Central memory CD8-positive, alpha-beta T cell (primary cell): ENCODE measurements around the gene TEDC2.
A peak's percentile ranks its signal among the peaks of the same experiment; 100 is the strongest.

Experiments used
- ATAC-seq: fragments of 150-1000 bp; cut with Tn5 transposase; replicated peaks from 2 replicates; pipeline ENCODE4 v1.10.0; 2022; ENCODE audit warnings: mild to moderate bottlenecking, moderate FRiP score, moderate number of reproducible peaks; ENCODE audit not compliant: poor library complexity, severe bottlenecking; ENCODE audit errors: extremely low read depth
- DNase-seq, 2 donors: peaks; one replicate each; pipeline ENCODE4 v3.0.0; 2021; ENCODE audit warnings: low spot score in 2 of 2
- H3K27ac Mint-ChIP-seq: one replicate; pipeline ENCODE4 v1.8.0; 2022; ENCODE audit warnings: low read depth, mild to moderate bottlenecking, moderate library complexity, mixed read lengths
- H3K27me3 Mint-ChIP-seq: one replicate; pipeline ENCODE4 v1.8.0; 2022; ENCODE audit warnings: mixed read lengths
- H3K36me3 Mint-ChIP-seq: one replicate; pipeline ENCODE4 v1.8.0; 2022; ENCODE audit warnings: mild to moderate bottlenecking, moderate library complexity, mixed read lengths; ENCODE audit not compliant: insufficient read depth
- H3K4me1 Mint-ChIP-seq: one replicate; pipeline ENCODE4 v1.8.0; 2022; ENCODE audit warnings: mixed read lengths
- H3K4me3 Mint-ChIP-seq: one replicate; pipeline ENCODE4 v1.8.0; 2022; ENCODE audit warnings: mild to moderate bottlenecking, moderate library complexity, mixed read lengths
- H3K9me3 Mint-ChIP-seq: one replicate; pipeline ENCODE4 v1.8.0; 2022; ENCODE audit warnings: mixed read lengths

Gene TEDC2

GRCh38 chr16:2512735-2513404 lies 53.0 kb downstream of the TEDC2 start:
- no peak for ATAC-seq
- Mint-ChIP-seq H3K36me3 (peaks cover 22% of the 10 kb centered on the region), H3K27ac (peak overlapping the region; percentile 96), H3K9me3 (no peaks in the 10 kb centered on the region), H3K27me3 (no peaks in the 10 kb centered on the region), H3K4me1 (peaks cover 52% of the 10 kb centered on the region), H3K4me3 (peak overlapping the region; percentile 87)
- no peak for DNase-seq

DNA sequence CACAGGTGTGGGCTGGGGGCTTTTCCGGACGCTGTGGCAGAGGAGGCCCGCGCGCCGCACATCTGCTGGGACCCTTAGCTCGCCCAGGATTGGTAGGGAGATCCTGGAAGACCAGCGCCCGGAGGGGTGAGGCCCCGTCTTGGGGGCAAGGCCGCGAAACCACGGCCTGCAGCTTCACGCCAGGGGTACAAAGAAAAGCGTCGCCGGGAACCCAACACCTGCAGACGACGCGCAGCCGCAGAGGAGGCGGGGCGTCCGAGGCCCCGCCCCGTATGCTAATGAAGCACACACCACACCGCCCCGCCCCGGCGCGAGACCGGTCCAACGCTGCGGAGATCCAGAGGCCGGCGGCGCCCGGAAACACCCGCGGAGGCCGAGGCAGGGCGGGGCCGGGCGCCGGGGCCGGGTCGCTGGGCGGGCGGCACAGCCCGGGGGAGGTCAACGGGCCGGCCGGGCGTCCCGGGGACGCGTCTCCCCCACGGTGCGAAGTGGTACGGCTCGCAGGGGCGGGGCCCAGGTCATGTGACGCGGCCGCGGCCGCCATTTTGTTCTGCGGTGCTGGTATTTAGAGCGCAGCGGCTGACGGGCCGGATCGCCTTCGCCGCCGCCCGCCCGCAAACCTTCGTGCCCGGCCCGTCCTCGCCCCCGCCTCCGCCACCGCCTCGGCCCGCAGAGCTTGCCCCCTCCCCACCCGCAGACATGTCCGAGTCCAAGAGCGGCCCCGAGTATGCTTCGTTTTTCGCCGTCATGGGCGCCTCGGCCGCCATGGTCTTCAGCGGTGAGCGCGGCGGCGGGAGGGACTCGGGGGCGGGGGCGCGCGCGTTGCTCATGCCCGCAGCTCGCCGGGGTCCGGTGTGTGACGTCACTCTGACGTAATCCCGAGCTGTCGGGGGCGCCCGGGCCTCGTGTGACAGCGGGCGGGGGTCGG lies 53.8 kb downstream of the TEDC2 start, which contains the start of gene ATP6V0C:
TSS of gene ATP6V0C (plus strand) at position 548 of the 928 bp plus-strand sequence. CDS start at position 700, 152 bp downstream.
- Mint-ChIP-seq H3K27ac (peak within 1 kb of the TSS; percentile 96), H3K4me1 (peaks cover 59% of the 10 kb centered on the region), H3K36me3 (peaks cover 22% of the 10 kb centered on the region), H3K4me3 (peak within 1 kb of the TSS; percentile 87), H3K27me3 (no peaks in the 10 kb centered on the region), H3K9me3 (no peaks in the 10 kb centered on the region)
- DNase-seq = peak; percentile 89
- peak; percentile 89 for ATAC-seq
